HG03520 (cell line): ENCODE measurements around the gene GRIK5.

Experiments
- ATAC-seq: cut with Tn5 transposase; IDR thresholded peaks from one replicate; pipeline ENCODE4 v1.9.1; 2021; ENCODE audit warnings: mild to moderate bottlenecking, moderate library complexity; ENCODE audit not compliant: unreplicated experiment

Gene GRIK5

GRCh38 chr19:41959056-41960053 lies 110.7 kb downstream of the GRIK5 start, which contains the start of gene RABAC1:
RABAC1 (minus strand) TSS chr19:41959321; CDS start chr19:41959292, 29 bp downstream.
- peak; percentile 72 for ATAC-seq

- ATAC-seq, result no peak
Measured at GRCh38 chr19:41958367-41959055, 111.5 kb downstream of the GRIK5 start.

- no peak for ATAC-seq
Measured at GRCh38 chr19:41957838-41958366, 112.1 kb downstream of the GRIK5 start.

- no peak for ATAC-seq
Measured at GRCh38 chr19:41957161-41957837, 112.7 kb downstream of the GRIK5 start.

- no peak for ATAC-seq
Measured at GRCh38 chr19:41956621-41957020, 113.4 kb downstream of the GRIK5 start.

- no peak for ATAC-seq
Measured at GRCh38 chr19:41955521-41955920, 114.5 kb downstream of the GRIK5 start.

- ATAC-seq, result no peak
Measured at GRCh38 chr19:41951686-41952172, 118.3 kb downstream of the GRIK5 start.
